HL-60 (cell line): ENCODE data around the gene ABL2.

ENCODE experiments used
- POLR2AphosphoS5 ChIP-seq: IDR thresholded peaks from 2 replicates; pipeline ENCODE4 v1.6.1; 2012; ENCODE audit warnings: low read depth
- SPI1 ChIP-seq: IDR thresholded peaks from 2 replicates; pipeline ENCODE4 v1.6.1; 2012; ENCODE audit warnings: low read depth, mild to moderate bottlenecking, borderline replicate concordance
- TF ChIP-seq, protein P1 (sequence below): IDR thresholded peaks from one replicate; pipeline ENCODE4 v1.5.1; 2011; ENCODE audit warnings: low read length, control low read depth, inconsistent platforms; ENCODE audit not compliant: insufficient read depth

DNA sequence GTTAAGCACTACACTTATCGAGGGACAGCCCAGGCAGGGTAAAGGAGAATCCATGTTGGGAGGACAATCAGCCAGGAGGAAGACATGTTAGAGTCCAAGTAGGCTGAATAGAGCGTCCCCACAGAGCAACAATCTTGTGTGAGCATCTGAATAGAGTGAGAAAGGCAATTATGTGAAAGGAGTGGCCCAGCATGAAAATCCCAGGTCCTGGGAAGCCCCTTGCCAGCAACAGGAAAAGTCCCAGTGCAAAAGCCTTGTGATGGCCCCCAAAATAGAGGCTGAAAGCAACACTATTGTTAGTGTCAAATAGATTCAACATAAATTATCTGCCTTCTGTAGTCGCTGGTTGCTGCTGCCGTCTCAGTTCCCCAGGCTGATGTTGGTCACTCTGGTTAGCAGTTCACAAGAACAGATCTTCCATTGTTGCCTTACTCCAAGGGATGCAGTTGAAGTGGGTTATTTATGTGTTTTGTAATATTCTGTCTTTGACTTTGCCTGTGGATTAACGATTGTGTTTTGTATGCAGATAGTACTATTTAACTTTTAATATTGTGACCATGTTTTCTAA, 12.1 kb upstream of the ABL2 start:
- TF ChIP-seq SPI1 (no peak), POLR2AphosphoS5 (no peak)
- TF ChIP-seq, protein P1, sequence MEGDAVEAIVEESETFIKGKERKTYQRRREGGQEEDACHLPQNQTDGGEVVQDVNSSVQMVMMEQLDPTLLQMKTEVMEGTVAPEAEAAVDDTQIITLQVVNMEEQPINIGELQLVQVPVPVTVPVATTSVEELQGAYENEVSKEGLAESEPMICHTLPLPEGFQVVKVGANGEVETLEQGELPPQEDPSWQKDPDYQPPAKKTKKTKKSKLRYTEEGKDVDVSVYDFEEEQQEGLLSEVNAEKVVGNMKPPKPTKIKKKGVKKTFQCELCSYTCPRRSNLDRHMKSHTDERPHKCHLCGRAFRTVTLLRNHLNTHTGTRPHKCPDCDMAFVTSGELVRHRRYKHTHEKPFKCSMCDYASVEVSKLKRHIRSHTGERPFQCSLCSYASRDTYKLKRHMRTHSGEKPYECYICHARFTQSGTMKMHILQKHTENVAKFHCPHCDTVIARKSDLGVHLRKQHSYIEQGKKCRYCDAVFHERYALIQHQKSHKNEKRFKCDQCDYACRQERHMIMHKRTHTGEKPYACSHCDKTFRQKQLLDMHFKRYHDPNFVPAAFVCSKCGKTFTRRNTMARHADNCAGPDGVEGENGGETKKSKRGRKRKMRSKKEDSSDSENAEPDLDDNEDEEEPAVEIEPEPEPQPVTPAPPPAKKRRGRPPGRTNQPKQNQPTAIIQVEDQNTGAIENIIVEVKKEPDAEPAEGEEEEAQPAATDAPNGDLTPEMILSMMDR = no peak
